Activated naive CD4-positive, alpha-beta T cell (primary cell): Measurements from ENCODE around the gene ZNF618.

ENCODE experiments used
- DNase-seq, 4 experiments: peaks; one replicate each; lab custom pipeline; 2025; lab: John Stamatoyannopoulos, UW

ZNF618 gene

DNA sequence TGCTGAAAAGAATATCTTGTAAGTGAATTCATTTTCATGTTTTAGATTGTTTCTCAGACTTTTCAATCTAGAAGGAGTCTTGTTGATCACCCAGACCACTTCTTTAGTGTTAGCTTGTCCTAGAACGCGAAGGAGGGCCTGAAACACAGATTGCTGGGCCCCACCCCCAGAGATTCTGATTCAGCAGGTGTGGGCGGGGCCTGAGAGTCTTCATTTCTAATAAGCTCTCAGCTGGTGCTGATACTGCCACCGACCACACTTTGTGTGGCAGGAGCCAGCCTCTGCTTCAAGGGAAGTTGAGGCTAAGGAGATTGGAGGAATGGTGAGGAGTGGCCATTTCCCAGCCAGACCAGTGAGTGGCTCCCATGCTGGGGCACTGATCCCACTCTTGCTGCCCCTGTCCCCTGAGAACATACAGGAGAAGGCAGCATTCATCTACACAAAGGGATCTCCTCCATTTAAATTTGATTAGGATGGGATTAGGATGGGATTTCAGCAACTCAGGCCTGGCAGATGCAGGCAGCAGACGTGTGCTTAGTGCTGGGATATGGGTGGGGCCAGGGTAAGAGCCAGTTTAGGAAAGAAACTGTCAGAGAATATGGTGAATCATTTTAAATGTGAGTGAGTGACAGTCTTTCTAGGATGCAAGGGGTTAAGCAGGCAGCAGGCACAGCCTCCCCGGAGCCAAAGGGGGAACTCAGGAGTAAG, 35.9 kb downstream of the ZNF618 start:
- no peak for DNase-seq

GRCh38 chr9:113912816-113913215, 36.7 kb downstream of the ZNF618 start:
- DNase-seq: no peak

DNA sequence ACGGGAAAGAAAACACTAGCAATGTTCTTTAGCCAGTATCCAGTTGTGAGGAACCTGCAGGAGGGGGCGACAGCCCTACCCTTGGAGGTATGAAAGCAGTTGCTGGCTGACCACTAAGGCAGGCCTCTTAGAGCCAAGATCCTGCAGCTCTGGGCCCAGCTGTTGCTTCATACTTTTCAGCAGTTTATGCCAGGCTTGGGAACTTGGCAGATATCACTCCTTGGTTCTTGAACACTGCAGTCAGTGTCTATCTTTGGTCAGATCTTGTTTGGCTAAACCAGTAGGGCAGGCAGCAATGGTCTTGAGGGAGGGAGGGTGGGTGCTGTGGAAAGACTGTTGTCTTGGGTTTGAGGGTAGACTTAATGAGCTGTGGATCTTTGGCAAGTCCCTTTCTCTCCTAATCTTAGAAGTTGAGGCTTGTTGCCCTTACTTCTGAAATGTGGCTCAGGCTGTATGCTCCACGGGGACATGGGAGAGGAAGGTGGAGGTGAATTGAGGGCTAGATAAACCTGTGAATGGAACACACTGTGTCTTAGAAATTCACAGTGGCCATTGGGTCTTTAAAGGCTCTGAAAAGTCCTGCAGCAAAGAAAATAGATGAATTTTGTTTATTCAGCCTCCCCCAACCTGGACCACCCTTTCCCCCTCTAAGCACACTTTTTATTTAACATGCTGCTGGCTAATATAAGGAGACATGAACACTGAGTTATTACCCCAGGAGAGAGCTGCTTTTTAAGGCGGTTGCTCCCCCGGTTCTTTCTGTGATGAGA, 37.5 kb downstream of the ZNF618 start:
- DNase-seq: no peak

DNA sequence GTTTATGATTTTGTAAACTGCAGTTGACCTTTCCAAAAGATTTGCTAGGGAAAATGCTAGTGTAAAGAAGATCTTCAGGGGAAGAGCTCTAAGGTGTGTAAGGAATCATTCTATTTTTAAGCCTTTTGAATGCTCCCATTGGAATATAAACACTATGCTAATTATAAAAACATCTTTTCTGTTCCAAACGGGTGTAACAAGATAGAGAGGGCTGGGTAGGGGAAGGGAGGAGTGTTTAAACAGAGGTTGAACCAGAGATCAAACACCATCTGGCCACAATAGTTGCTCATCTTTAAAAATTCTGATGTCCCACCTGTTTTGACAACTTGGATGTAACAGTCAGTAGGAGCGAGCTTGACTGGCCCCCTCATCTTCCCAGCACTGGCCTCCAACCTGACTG, 38.4 kb downstream of the ZNF618 start:
- DNase-seq: no peak

DNA sequence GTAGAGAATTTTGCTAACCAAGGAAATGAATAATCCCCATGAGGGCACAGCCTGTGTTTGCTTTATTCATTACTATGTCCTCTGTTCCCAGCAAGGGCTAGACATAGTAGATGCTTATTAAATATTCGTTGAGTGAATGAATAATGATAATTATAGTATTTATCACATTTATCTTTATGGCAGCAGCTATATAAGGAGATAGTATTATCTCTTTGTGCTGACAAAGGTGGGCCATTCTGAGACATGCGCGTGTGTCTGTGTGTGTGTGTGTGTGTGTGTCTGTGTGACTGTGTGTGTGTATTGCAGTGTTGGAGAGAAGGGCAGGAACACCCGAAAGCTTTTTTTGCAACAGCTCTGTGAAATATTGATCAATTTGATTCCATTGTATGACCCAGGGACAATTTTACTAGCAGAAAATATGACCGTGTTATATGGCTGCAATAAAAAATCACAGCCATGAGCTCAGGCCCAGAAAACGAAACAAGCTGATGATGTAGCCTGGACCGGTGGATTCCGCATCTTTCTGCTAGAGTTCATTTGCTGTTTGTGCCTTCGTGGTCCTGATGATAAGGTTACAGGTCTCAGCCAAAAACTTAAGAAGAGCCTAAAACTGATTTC, 39.8 kb downstream of the ZNF618 start:
- no peak for DNase-seq

DNA sequence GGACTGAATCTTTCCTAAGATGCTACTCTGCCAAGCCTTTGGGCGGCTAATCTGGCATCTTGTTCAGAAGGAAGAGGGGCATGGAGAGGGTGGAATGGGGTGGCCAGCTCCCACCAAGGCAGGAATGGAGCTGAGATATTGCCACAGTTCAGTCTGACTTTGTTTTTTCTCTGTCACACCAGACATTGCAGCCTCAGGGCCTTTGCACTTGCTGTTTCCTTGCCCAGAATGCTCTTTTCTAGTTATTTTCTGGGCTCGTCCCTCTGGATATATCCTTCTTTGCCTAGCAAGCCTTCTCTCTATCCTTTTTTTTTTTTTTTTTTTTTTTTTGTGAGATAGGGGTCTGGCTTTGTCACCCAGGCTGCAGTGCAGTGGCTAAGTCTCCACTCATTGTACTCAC, 40.8 kb downstream of the ZNF618 start:
- DNase-seq: no peak

- DNase-seq: no peak
Observed at GRCh38 chr9:113918697-113919350, 42.7 kb downstream of the ZNF618 start.

DNA sequence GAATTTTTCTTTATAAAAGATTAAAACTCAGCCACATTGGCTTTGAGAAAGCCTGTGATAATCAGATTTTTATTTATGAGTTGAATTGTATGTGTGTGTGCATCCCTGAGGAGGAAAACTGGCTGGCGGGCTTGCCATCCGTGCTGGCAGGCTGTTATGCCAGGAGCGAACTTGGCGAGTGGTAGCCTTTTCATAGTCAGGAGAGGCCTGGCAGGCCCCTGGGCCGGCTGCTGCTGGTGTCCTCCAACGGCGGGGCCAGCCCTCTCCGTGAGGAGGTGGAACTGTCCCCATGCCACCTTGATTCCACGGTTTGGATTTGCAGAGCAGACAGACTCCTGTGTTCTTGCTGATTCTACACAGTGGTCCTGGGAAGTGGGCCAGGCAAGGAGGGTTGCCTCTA, 43.3 kb downstream of the ZNF618 start:
- no peak for DNase-seq

DNA sequence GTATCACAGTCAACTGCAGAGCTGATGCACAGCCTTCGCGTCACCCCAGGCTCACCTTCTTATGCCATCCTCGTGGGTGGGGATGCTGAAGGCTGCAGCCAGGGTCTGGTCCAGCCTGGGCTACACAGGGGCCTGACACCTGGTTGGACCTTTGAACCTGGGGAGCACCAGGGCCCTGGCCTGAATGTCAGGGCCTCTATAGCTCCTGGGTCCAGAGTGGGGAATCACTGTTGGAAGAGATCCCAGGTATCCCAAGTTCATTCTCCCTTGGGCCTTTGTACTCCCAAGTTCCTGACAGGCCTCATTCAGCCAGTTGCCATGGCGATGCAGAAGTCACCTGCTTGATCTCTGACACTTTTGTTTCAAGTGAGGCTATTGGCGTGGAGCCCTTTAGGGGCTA, 43.8 kb downstream of the ZNF618 start:
- no peak for DNase-seq

DNA sequence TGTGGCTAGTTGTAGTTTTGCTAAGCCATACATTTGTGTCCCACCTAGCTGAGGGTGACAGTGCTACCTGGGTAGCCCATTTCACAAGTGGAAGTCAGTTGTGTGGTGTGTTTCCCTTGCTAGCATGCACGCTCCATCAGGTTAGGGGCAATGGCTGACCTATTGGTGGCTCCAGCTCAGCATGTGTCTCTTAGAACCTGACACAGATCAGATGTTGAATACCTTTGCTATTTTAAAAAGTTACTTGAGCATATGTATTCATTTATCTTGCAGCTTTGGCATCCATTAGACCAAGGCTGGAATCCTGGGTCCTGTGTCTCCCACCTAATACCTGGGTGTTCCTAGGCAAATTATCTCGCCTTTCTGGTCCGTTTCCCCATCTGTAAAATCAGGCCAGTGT, 44.8 kb downstream of the ZNF618 start:
- no peak for DNase-seq

GRCh38 chr9:113921396-113921925, 45.4 kb downstream of the ZNF618 start:
- no peak for DNase-seq

DNA sequence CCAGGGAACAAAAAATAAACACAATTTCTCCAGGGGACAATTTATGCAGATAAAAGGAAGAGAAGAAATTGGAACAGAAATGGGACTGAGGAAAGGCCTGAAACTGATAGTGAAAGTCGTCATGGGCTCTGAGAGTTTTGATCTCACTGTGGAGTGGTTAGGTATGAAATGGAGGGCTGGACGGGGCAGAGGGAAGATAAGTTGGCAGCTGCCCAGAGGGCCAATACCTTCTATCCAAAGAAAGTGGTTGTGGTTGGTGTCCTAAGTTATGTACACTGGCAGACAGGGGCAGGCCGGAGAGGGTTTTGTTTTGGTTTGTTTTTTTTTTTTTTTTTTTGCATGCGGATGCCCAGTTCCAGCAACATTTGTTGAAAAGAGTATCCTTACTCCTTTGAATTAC, 46.1 kb downstream of the ZNF618 start:
- no peak for DNase-seq

DNA sequence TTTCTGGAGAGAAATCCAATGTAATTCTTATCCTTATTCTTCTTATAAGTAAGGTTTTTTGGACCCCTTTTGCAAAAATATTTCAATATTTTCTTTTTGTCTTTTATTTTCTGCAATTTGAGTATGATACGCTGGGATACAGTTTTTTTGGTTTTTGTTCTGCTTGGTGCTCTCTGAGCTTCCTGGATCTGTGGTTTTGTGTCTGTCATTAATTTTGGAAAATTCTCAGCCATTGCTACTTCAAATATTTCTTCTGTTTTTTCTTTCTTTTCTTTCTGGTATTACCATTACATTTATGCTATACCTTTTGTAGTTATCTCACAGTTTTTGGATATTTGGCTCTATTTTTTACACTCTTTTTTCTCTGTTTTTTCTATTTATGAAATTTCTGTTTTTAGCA, 50.1 kb downstream of the ZNF618 start:
- no peak for DNase-seq

DNA sequence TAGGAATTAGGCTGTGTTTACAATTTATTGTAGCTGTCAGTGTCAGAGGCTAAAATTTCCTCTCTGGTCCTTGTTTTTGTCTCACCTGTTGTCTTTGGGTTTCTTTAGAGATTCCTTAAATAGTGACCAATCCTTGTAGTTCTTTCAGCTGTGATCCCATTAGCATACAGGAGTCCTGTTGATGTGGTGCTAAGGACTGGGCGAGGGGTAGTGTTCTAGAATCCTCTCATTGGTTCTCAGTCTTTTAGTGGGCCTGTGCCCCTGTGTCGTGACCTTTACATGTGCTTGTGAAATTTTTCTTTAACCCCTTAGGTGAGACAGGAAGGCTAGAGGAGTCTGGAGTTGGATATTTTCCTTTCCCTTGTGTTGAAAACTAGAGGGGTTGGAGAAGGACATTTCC, 51.2 kb downstream of the ZNF618 start:
- no peak for DNase-seq

- no peak for DNase-seq
Observed at GRCh38 chr9:113928269-113928668, 52.2 kb downstream of the ZNF618 start.

DNA sequence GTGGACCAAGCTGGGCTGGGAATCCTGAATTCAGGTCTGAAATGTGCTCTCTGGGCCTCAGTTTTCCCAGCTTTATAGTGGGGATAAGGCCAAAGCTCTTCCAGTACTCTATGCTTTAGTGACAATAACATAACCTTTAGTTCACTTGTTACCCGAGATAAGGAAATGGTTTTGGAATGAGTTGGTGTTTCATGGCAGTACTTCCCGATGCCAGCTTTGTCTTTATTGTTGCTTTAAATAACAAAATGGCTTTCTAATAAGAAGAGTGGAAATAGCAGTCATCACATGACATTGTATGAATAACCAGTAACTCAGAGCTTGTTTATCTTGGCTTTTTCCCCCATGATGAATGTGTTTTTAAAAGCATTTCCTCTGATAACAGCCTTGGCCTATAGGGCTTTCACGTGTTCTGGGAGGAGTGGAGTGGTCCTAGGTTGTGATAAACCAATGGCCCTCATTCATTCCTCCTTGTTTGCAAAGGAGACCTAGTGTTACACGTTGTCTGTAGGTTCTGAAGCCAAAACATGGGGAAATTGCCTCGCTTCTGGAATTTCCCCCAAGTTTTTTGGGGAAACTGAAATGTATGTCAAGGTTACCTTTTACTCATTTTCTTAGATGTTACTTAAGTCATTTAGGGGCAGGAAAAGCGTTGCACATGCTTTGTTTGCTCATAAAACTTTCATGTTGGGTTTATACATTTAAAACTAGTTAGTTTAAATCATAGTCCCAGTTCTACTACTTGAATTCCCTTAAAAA, 53.7 kb downstream of the ZNF618 start:
- no peak for DNase-seq

GRCh38 chr9:113930390-113930783, 54.3 kb downstream of the ZNF618 start:
- DNase-seq: no peak

GRCh38 chr9:113931140-113931539, 55.0 kb downstream of the ZNF618 start:
- DNase-seq: no peak

GRCh38 chr9:113931777-113932176, 55.7 kb downstream of the ZNF618 start:
- DNase-seq: no peak

DNA sequence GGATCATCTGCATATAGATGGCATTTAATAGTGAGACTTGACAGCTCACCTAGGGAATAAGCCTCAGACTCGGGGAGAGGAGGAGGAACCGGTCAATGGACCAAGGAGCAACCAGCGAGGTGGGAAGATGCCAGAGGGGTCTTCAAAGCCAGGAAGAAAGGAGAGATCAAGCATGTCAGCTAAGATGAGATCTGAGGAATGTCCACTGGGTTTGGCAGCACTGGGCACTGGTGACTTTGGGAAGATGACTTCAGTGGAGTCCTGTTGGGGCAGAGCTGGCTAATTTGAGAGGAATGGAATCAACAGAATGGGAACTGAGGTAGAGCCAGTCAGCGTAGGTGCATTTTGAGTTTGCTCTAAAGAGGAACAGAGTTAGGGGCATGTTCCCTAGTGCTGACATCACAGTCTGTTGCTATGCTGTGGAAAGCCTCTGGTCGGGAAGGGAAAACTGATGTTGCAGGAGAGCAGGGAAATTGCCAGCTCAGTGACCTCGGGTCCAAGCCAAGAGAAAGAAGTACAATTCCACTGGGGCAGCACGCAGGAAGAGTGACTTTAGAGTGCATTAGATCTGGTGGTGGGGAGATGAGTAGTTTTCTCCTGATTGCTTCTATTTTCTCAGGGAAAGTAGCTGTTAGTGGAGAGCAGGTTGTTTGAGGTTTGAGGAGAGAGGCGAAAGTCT, 56.9 kb downstream of the ZNF618 start:
- DNase-seq: no peak

- no peak for DNase-seq
Observed at GRCh38 chr9:113933671-113934070, 57.6 kb downstream of the ZNF618 start.
